Retinal pigment epithelial cell (primary cell): ENCODE results near the gene CAD.
A peak's percentile ranks its signal among the peaks of the same experiment; 100 is the strongest.

ENCODE experiments used
- DNase-seq: peaks from one replicate; pipeline ENCODE4 v3.0.0-alpha.2; 2010; ENCODE audit warnings: low read depth
- H3K4me3 ChIP-seq: 2 replicates; pipeline ENCODE4 v1.5.1; 2011; ENCODE audit warnings: mild to moderate bottlenecking, low read length, control low read depth, moderate library complexity
- TF ChIP-seq, protein P1 (sequence below): conservative IDR thresholded peaks from 2 replicates; pipeline ENCODE4 v1.5.1; 2011; ENCODE audit warnings: low read depth, low read length, control low read depth, inconsistent platforms

The CAD gene

DNA sequence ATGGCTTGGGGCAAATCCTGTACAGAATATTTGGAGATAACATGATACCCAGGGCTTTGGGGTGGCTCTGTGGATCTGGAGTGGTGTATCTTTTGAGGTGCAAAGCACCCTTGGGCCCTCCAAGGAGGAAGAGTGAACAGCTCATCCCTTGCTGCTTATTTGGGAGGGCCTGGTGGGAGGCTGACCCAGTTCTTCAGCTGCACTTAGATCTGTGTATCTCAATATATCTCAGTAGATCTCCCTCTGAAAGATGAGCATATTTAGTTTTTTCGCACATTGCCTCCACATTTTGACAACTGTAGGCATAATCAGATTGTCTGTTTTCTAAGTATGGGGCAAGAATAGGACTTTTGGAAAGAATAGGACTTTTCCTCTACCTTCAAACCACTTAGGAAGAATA lies 67.8 kb downstream of the CAD start:
- no peak overlapping the region for H3K4me3 ChIP-seq
- TF ChIP-seq, protein P1, sequence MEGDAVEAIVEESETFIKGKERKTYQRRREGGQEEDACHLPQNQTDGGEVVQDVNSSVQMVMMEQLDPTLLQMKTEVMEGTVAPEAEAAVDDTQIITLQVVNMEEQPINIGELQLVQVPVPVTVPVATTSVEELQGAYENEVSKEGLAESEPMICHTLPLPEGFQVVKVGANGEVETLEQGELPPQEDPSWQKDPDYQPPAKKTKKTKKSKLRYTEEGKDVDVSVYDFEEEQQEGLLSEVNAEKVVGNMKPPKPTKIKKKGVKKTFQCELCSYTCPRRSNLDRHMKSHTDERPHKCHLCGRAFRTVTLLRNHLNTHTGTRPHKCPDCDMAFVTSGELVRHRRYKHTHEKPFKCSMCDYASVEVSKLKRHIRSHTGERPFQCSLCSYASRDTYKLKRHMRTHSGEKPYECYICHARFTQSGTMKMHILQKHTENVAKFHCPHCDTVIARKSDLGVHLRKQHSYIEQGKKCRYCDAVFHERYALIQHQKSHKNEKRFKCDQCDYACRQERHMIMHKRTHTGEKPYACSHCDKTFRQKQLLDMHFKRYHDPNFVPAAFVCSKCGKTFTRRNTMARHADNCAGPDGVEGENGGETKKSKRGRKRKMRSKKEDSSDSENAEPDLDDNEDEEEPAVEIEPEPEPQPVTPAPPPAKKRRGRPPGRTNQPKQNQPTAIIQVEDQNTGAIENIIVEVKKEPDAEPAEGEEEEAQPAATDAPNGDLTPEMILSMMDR: no peak
- DNase-seq: no peak

DNA sequence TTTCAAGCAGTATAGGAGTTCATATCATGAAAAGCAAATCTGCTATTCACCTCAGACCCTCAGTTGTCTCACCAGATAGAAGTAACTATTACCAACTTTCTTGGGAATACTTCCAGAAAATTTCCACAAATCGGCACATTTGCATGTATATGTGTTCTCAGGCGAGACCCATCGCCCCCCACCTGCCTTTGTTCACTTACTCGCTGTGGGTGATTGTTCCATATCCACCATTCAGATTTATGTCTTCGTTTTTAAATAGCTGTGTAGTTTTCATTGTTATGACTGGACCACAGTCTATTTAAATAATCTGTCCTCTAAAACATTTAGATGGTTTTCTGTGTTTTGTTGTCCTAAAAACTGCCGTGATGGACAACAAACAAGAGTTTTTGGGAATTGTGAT lies 68.3 kb downstream of the CAD start:
- H3K4me3 ChIP-seq: no peak overlapping the region
- TF ChIP-seq, protein P1: no peak
- DNase-seq: no peak

- no peak for DNase-seq
- no peak overlapping the region for H3K4me3 ChIP-seq
These were observed 71.4 kb downstream of the CAD start for GRCh38 chr2:27288610-27289009.

GRCh38 chr2:27290549-27290948 lies 73.4 kb downstream of the CAD start:
- no peak for DNase-seq
- TF ChIP-seq, protein P1: no peak
- no peak overlapping the region for H3K4me3 ChIP-seq

More at GRCh38 chr2:27288610-27289009, 71.4 kb downstream of the CAD start:
- TF ChIP-seq, protein P1: no peak

- H3K4me3 ChIP-seq: no peak overlapping the region
- no peak for DNase-seq
- TF ChIP-seq, protein P1: peak; percentile 16
These were observed 74.7 kb downstream of the CAD start for GRCh38 chr2:27291865-27292264.
